ENCODE measurements around the gene DLGAP1.

GRCh38 chr18:3623769-3624545, 831.1 kb downstream of the DLGAP1 start:
- TF ChIP-seq ZNF8 (CRISPR knock-in tag; IDR thresholded peaks at IDR 0.05) (peak; percentile 56; the same call in 1 of the 2 replicates), TCF4 (CRISPR knock-in tag; IDR thresholded peaks at IDR 0.05; ENCODE audit: borderline replicate concordance) (no peak; the same call in none of the 2 replicates), PATZ1 (CRISPR knock-in tag; IDR thresholded peaks at IDR 0.05; ENCODE audit: borderline replicate concordance) (peak; percentile 29; the same call in 1 of the 2 replicates), ZFP3 (CRISPR knock-in tag; IDR thresholded peaks at IDR 0.05) (peak; percentile 91), CREB5 (CRISPR knock-in tag; IDR thresholded peaks at IDR 0.05; ENCODE audit: low read depth) (peak; percentile 57), ZC3H10 (CRISPR knock-in tag; IDR thresholded peaks at IDR 0.05) (no peak; the same call in none of the 2 replicates), ESRRG (CRISPR knock-in tag; IDR thresholded peaks at IDR 0.05) (peak; percentile 77; the same call in 1 of the 2 replicates), ZNF70 (CRISPR knock-in tag; IDR thresholded peaks at IDR 0.05) (0 out of 2 replicates have a peak, but pooled peaks have one; percentile 45), ZFP30 (CRISPR knock-in tag; IDR thresholded peaks at IDR 0.05) (0 out of 2 replicates have a peak, but pooled peaks have one; percentile 9), SNAI2 (CRISPR knock-in tag; IDR thresholded peaks at IDR 0.05) (peak; percentile 76), CSDC2 (CRISPR knock-in tag; IDR thresholded peaks at IDR 0.05) (peak; percentile 28; the same call in 1 of the 2 replicates)

Measured in SK-N-SH treated with all-trans-retinoic acid at 6 μM for 48 hours (cell line).